DMS79 treated with DMSO at 0.1 percent for 48 hours (cell line): ENCODE measurements around the gene GSC.
"Not testable (repeated sequence)": the region's sequence is repeated elsewhere in the genome, so short reads cannot be mapped to it uniquely, and the experiment has no call there.

ENCODE experiments used
- DNase-seq: peaks from one replicate; lab custom pipeline; 2025; lab: John Stamatoyannopoulos, UW

The GSC gene

GRCh38 chr14:94771906-94772490 lies 2.1 kb upstream of the GSC start:
- DNase-seq = no peak

GRCh38 chr14:94771158-94771905 lies 1.4 kb upstream of the GSC start:
- no peak for DNase-seq

- no peak for DNase-seq
These were observed 873 bp upstream of the GSC start for GRCh38 chr14:94770815-94771157.

GRCh38 chr14:94770251-94770749 lies 387 bp upstream of the GSC start:
- DNase-seq = no peak

- no peak for DNase-seq
These were observed 1.2 kb downstream of the GSC start for GRCh38 chr14:94768521-94769390.

- no peak for DNase-seq
These were observed 1.8 kb downstream of the GSC start for GRCh38 chr14:94768141-94768520.

GRCh38 chr14:94767321-94767878 lies 2.5 kb downstream of the GSC start:
- DNase-seq = no peak

GRCh38 chr14:94764573-94764972 lies 5.3 kb downstream of the GSC start:
- DNase-seq = no peak

GRCh38 chr14:94762431-94762830 lies 7.5 kb downstream of the GSC start:
- DNase-seq = no peak

GRCh38 chr14:94761997-94762377 lies 7.9 kb downstream of the GSC start:
- DNase-seq = no peak

- no peak for DNase-seq
These were observed 8.4 kb downstream of the GSC start for GRCh38 chr14:94761348-94761996.

GRCh38 chr14:94756310-94756882 lies 13.5 kb downstream of the GSC start:
- no peak for DNase-seq

- no peak for DNase-seq
These were observed 15.4 kb downstream of the GSC start for GRCh38 chr14:94754391-94754942.

GRCh38 chr14:94752591-94753436 lies 17.1 kb downstream of the GSC start:
- DNase-seq = no peak

- DNase-seq = no peak
These were observed 18.0 kb downstream of the GSC start for GRCh38 chr14:94751956-94752355.

GRCh38 chr14:94751321-94751720 lies 18.6 kb downstream of the GSC start:
- no peak for DNase-seq

- DNase-seq = no peak
These were observed 19.5 kb downstream of the GSC start for GRCh38 chr14:94750371-94750770.

GRCh38 chr14:94748667-94749347 lies 21.1 kb downstream of the GSC start:
- DNase-seq = no peak

GRCh38 chr14:94747739-94748138 lies 22.2 kb downstream of the GSC start:
- DNase-seq = no peak

GRCh38 chr14:94747153-94747552 lies 22.8 kb downstream of the GSC start:
- not testable (repeated sequence) for DNase-seq
